HTR-8/SVneo (cell line): ENCODE results near the gene ARSB.
"Not testable (repeated sequence)": the region's sequence is repeated elsewhere in the genome, so short reads cannot be mapped to it uniquely, and the experiment has no call there.

ENCODE experiments used
- DNase-seq: peaks from one replicate; pipeline ENCODE4 v3.0.0; 2011; ENCODE audit warnings: low spot score, mixed read lengths; ENCODE audit not compliant: insufficient read length
- FAIRE-seq: peaks from 2 replicates; lab custom pipeline; 2011; peaks lifted over from hg19 to GRCh38; lab: Jason Lieb, UNC

ARSB gene

DNA sequence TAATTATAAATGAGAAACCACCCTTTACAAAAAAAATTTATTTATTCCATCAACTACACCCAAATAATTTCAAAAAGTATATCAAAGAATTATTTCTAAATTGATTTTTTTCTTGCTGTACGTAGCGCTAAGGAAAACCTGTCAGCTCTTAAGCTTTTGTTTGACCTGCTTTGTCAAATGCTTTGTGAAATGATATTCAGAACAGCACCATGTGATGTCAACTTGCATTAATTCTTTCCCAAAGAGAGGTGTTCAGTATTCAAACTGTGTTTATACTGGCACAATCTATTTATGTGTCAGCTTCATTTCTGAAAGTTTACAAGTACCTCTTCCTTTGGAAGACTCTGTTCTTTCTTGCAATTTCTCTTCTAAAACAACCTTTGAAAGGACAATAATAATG lies 12.0 kb upstream of the ARSB start:
- no peak for DNase-seq
- no peak for FAIRE-seq

DNA sequence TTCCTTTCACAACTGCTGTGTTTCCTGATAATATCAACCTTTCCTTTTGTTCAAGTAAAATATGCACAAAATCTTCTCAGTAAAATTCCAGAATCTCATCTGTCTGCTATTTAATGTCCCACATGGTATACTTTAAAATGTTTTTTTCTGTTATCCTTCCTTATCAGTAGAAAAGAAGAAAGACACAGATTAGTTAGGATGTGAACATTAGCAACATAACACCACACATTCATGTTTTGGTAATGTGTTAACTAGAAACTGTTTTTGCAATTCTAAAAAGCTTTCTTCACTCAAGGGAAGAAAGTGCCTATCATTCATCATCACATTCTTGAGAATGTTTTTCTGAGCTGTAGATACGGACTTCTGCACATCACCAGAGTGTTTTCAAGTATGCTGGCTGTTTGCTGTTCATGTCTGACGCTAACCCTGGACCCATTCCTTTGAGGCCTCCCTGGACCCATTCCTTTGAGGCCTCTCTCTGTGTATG lies 10.5 kb upstream of the ARSB start:
- FAIRE-seq: no peak
- DNase-seq: no peak

DNA sequence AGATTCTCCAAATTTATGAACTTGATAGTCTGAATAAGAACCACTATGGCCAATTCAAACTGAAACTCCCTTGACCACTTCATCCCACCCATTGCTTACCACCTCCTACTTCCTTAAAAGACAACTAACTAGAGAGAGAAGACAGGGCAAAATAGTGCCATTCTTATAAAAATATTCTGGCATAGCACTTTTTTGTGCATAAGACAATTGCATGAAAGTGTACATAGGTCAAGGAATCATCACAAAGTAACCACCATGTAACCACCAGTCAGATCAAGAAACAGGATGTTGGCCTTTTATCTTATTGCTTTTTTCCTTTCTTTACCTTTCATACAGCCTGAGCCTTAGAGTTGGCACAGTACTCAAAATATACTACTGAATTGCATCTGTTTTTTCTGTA lies 8.1 kb upstream of the ARSB start:
- FAIRE-seq (no peak), DNase-seq (no peak)

- DNase-seq (no peak), FAIRE-seq (no peak)
These were observed 7.0 kb upstream of the ARSB start for GRCh38 chr5:78992146-78992545.

GRCh38 chr5:78989080-78989479 lies 4.0 kb upstream of the ARSB start:
- FAIRE-seq (no peak), DNase-seq (no peak)

- DNase-seq: peak; percentile 30
These were observed 664 bp upstream of the ARSB start for GRCh38 chr5:78985725-78986223.

GRCh38 chr5:78984439-78985115 lies 533 bp downstream of the ARSB start:
- FAIRE-seq (no peak), DNase-seq (peak; percentile 91)

More at GRCh38 chr5:78985725-78986223, 664 bp upstream of the ARSB start:
- FAIRE-seq: peak; percentile 23

- DNase-seq: peak; percentile 14
- FAIRE-seq: no peak
These were observed 1.3 kb downstream of the ARSB start for GRCh38 chr5:78983601-78984438.

DNA sequence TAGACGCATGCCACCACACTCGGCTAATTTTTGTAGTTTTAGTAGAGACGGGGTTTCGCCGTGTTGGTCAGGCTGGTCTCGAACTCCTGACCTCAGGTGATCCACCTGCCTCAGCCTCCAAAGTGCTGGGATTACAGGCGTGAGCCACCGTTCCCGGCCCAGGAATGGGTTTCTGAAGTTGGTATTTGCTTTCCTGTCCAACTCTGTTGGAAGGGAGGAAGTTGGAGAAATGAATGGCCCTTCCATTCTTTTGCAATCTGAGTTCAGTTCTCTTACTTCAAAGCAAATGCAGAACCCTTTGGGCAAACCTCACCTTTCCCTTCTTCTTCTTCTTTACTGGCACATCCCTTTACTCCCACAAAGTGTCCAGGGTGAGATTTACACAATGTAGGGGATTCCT lies 1.9 kb downstream of the ARSB start:
- not testable (repeated sequence) for DNase-seq, FAIRE-seq

- DNase-seq (no peak), FAIRE-seq (no peak)
These were observed 5.2 kb downstream of the ARSB start for GRCh38 chr5:78979909-78980308.

- FAIRE-seq: no peak
- no peak for DNase-seq
These were observed 5.9 kb downstream of the ARSB start for GRCh38 chr5:78979117-78979742.

DNA sequence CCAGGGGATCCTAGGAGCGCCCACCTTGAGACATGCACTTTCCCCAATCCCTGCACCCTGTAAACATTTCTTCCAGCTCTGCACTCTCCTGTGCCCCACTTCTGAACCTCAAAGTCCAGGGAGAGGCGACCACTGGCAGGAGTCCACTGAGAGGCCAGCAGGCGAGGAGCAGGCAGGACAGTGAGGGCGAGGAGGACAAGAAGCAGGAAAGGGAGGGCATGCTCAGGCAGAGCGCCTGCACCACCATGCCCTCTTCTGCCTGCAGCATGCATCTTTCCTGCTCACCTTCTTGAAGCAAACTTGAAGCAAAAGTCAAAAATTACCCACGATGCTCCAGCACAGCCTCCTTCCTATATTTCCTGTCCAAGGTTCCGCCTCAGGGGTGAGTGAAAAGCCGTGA lies 10.1 kb downstream of the ARSB start:
- DNase-seq (no peak), FAIRE-seq (no peak)

- FAIRE-seq: no peak
- no peak for DNase-seq
These were observed 10.5 kb downstream of the ARSB start for GRCh38 chr5:78974601-78975000.

DNA sequence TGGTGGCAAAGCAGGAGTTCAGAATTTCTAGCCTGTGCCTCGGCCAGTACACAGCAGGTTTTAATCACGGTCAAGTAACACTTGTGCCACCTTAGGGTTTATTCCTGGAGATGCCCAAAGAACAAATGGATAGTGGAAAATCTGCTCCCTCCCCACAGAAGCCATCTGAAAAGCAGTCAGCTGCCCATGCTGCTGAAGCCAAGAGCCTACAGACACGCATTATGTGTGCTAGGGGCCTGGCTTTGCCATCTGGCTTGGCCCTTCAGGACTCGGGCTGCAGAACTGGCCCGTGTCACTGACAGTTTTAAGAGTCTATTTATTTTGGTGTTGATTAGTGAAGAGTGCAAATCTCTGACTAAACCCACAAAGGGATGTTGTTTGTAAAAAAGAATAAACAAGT lies 11.1 kb downstream of the ARSB start:
- DNase-seq (no peak), FAIRE-seq (no peak)

DNA sequence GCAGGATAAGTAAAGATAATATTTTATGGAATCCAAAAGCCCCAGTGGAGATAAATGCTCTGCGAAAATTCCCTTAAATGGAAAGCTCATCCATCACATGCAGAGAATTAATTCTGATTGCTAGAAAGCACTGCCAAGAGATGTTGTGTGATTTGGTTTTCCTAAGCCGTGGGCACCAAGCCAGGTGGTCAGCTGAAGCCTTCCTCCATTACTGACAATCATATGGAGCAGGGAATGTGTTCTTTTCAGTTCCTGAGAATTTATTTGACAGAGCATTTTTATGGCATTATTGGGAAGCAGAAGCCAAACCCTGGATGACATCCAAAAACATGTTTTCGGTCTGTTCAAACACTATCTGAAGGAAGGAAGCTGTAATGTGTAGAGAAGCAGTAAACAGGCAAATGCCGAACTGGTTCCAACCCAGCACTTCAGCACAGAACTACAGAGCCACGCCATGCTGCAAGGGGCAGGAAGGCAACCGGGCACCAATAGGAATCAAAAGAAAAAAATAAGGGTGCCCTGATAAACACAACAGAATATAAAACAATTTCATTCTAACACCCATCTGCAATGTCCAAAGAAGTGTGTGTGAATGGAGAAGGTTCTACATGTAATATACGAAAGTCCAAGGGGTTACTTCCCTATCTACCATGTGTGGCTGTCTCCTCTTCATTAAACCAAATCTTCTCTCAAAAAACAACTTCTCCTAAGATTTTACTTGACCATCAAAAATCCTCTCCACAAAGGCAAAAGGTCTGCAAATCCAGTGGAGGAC lies 12.3 kb downstream of the ARSB start:
- no peak for FAIRE-seq
- no peak for DNase-seq

- FAIRE-seq: no peak
- no peak for DNase-seq
These were observed 13.1 kb downstream of the ARSB start for GRCh38 chr5:78971998-78972397.

GRCh38 chr5:78968781-78969180 lies 16.3 kb downstream of the ARSB start:
- DNase-seq (no peak), FAIRE-seq (no peak)

- FAIRE-seq (no peak), DNase-seq (peak; percentile 51)
These were observed 20.2 kb downstream of the ARSB start for GRCh38 chr5:78964889-78965288.

DNA sequence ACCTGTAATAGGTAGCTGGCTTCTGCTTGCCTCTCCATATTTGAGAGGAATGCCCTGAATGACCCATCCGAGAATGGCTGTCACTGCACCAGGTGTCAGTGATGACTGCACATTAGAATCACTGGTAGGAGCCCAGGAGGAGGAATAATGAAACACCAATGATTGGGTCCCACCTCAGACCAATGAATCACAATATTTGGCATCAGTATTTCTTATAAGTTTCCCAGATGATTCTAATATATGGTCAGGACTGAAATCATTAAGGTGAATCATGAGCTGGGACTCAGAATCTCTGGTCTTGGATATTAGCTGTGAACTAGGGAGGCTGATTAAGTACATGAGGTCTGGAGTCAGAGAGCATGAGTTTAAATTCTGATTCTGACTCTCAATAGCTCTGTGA lies 23.4 kb downstream of the ARSB start:
- FAIRE-seq (no peak), DNase-seq (no peak)

- DNase-seq (no peak), FAIRE-seq (no peak)
These were observed 25.3 kb downstream of the ARSB start for GRCh38 chr5:78959767-78960166.
